ENCODE data around the gene SAG. TPM values are rescaled to one million over a fixed set of nuclear protein-coding genes. Genes with fewer than 3 reads are reported as not detected.

Gene SAG
- total and polyA plus RNA-seq, 2 donors (not counting 3 experiments of a cell fraction or from before 2014, with no cell fraction given): not detected

GRCh38 chr2:233261819-233262555, 45.6 kb upstream of the SAG start:
- intact Hi-C loops (cut with micrococcal nuclease) (no loop called here), dilution Hi-C loops (cut with MboI; ENCODE audit: extremely low pct_ligation_motif_present, low sequenced_read_pairs) (no loop called here)
- CTCF ChIA-PET: no interaction called here
- no peaks in the 10 kb centered on the region for H3K9me1 ChIP-seq (replicated peaks; ENCODE audit: control insufficient read depth, extremely low read depth, insufficient read depth, low read length)
- H3K4me3 ChIP-seq (replicated peaks in 1 of 3; ENCODE audit: insufficient read depth in 1 of 3, low read depth in 1 of 3, low read length in 3 of 3): no peak overlapping the region
- H3K27ac ChIP-seq (ENCODE audit: insufficient read depth, low read depth, low read length): no peak overlapping the region
- POLR2A ChIA-PET: no interaction called here
- DNase-seq (ENCODE audit: low read depth, low spot score): no peak
- no peaks in the 10 kb centered on the region for H3K27me3 ChIP-seq (ENCODE audit: control insufficient read depth in 2 of 2, insufficient read depth in 2 of 2, low read length in 2 of 2)
- no peaks in the 10 kb centered on the region for H3K4me1 ChIP-seq (ENCODE audit: control insufficient read depth, extremely low read depth, insufficient read depth, low read length)
- H3K79me2 ChIP-seq (ENCODE audit: control insufficient read depth, insufficient read depth, low read length): peaks cover 23% of the 10 kb centered on the region
- peaks cover 25 to 53% of the 10 kb centered on the region in 2 experiments for H3K36me3 ChIP-seq (ENCODE audit: control insufficient read depth in 2 of 2, extremely low read depth in 1 of 2, insufficient read depth in 2 of 2, low read length in 2 of 2)
- no peak overlapping the region for H3K9ac ChIP-seq (replicated peaks; ENCODE audit: extremely low read depth, insufficient read depth, low read length)
- H3K4me2 ChIP-seq (ENCODE audit: insufficient read depth, low read length): no peak overlapping the region
- BruUV-seq (replicated peaks): no TSS peak
- H4K20me1 ChIP-seq (replicated peaks; ENCODE audit: control insufficient read depth, extremely low read depth, insufficient read depth, low read length): no peaks in the 10 kb centered on the region
- TF ChIP-seq GATA2 (IDR thresholded peaks at IDR 0.05; ENCODE audit: insufficient read depth, insufficient read length, low read depth, low read length) (no peak), EZH2 (IDR thresholded peaks at IDR 0.05; ENCODE audit: borderline replicate concordance, low read depth, low read length, severe bottlenecking) (no peak), POLR2A (IDR thresholded peaks at IDR 0.05; ENCODE audit: low read depth, low read length) (no peak), POLR2AphosphoS5 (IDR thresholded peaks at IDR 0.05; ENCODE audit: insufficient read depth, low read depth, low read length) (no peak), CTCF (IDR thresholded peaks at IDR 0.05; ENCODE audit: extremely low read depth in 1 of 2, insufficient read depth in 1 of 2, low read depth in 1 of 2, low read length in 2 of 2) (no peak), FOS (IDR thresholded peaks at IDR 0.05; ENCODE audit: borderline replicate concordance, insufficient read depth, low read length) (no peak), MYC (IDR thresholded peaks at IDR 0.05; ENCODE audit: low read depth, low read length) (no peak), MAX (IDR thresholded peaks at IDR 0.05; ENCODE audit: insufficient read depth, insufficient read length) (no peak), JUN (IDR thresholded peaks at IDR 0.05; ENCODE audit: borderline replicate concordance, insufficient read depth, insufficient read length, low read depth) (no peak)
- H3K9me3 ChIP-seq (replicated peaks; ENCODE audit: control insufficient read depth, insufficient read depth, low read length): no peaks in the 10 kb centered on the region
- no peak overlapping the region for H2AFZ ChIP-seq (ENCODE audit: low read depth, low read length)
- no peak for FAIRE-seq
